ENCODE results near the gene SLC25A21. TPM values are rescaled to one million over a fixed set of nuclear protein-coding genes. Genes with fewer than 3 reads are reported as not detected.

SLC25A21 gene
- total and polyA plus RNA-seq, 10 donors, result 0.06 to 1.1 (median 0.22) TPM; not detected in 2

GRCh38 chr14:37091651-37092050 lies 80.8 kb downstream of the SLC25A21 start:
- DNase-seq, result no peak
- Histone ChIP-seq H3K27me3 (replicated peaks in 1 of 7) (no peaks in the 10 kb centered on the region), H3K4me1 (no peaks in the 10 kb centered on the region), H3K4me3 (no peak overlapping the region), H3K9me3 (peaks cover 0 to 6% (median 0%) of the 10 kb centered on the region in 8 donors), H3K36me3 (no peaks in the 10 kb centered on the region), H3K27ac (no peak overlapping the region)
- intact Hi-C loops (cut with DNase I; ENCODE audit: low total_unique reads), result no loop called here
- WGBS, 5 donors, result 76 to 81% (median 76%) methylated on average over 3 of the region's 3 CpGs
- no peak for TF ChIP-seq POLR2AphosphoS5 (IDR thresholded peaks at IDR 0.05)
- TF ChIP-seq, protein P1, sequence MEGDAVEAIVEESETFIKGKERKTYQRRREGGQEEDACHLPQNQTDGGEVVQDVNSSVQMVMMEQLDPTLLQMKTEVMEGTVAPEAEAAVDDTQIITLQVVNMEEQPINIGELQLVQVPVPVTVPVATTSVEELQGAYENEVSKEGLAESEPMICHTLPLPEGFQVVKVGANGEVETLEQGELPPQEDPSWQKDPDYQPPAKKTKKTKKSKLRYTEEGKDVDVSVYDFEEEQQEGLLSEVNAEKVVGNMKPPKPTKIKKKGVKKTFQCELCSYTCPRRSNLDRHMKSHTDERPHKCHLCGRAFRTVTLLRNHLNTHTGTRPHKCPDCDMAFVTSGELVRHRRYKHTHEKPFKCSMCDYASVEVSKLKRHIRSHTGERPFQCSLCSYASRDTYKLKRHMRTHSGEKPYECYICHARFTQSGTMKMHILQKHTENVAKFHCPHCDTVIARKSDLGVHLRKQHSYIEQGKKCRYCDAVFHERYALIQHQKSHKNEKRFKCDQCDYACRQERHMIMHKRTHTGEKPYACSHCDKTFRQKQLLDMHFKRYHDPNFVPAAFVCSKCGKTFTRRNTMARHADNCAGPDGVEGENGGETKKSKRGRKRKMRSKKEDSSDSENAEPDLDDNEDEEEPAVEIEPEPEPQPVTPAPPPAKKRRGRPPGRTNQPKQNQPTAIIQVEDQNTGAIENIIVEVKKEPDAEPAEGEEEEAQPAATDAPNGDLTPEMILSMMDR (IDR thresholded peaks at IDR 0.05 in 8 of 11, conservative IDR thresholded peaks at IDR 0.05 in 3 of 11), result no peak
- no peak for TF ChIP-seq POLR2A (IDR thresholded peaks at IDR 0.05)

GRCh38 chr14:37090026-37090425 lies 82.4 kb downstream of the SLC25A21 start:
- no peaks in the 10 kb centered on the region for H3K9me3 ChIP-seq
- no peak overlapping the region for H3K4me3 ChIP-seq
- intact Hi-C loops (cut with DNase I; ENCODE audit: low total_unique reads), result no loop called here
- DNase-seq, result no peak
- TF ChIP-seq POLR2A (IDR thresholded peaks at IDR 0.05), result no peak
- TF ChIP-seq, protein P1 (IDR thresholded peaks at IDR 0.05 in 8 of 11, conservative IDR thresholded peaks at IDR 0.05 in 3 of 11), result no peak
- no peak for TF ChIP-seq POLR2AphosphoS5 (IDR thresholded peaks at IDR 0.05)
- no peaks in the 10 kb centered on the region for H3K27me3 ChIP-seq (replicated peaks in 1 of 7)
- H3K36me3 ChIP-seq, result no peaks in the 10 kb centered on the region
- no peak overlapping the region for H3K27ac ChIP-seq
- 68 to 75% (median 74%) methylated on average over 6 of the region's 6 CpGs for WGBS, 5 donors
- H3K4me1 ChIP-seq, result no peaks in the 10 kb centered on the region

DNA sequence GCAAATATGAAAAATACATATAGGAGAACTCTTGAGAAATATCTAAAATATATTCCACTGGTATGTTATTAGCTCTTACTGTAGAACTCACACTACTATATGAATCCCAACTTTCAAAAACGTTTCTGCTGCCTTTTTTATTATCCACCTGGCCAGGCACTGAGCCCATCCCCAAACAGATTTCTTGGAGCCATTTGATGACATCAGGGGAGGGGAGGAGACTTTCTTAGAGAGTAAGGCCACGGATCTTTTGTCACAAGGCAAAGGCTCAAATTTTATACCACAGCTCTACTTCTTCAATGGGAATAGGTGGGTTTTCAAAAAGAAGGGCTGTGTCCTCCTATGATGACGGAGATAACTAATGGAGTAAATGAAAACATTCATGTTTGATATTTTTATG lies 83.0 kb downstream of the SLC25A21 start:
- H3K27ac ChIP-seq, result no peak overlapping the region
- no peaks in the 10 kb centered on the region for H3K27me3 ChIP-seq (replicated peaks in 1 of 7)
- no peak for DNase-seq
- no peak for TF ChIP-seq POLR2AphosphoS5 (IDR thresholded peaks at IDR 0.05)
- no peak for TF ChIP-seq POLR2A (IDR thresholded peaks at IDR 0.05)
- TF ChIP-seq, protein P1 (IDR thresholded peaks at IDR 0.05 in 8 of 11, conservative IDR thresholded peaks at IDR 0.05 in 3 of 11), result no peak
- no peak overlapping the region for H3K4me3 ChIP-seq
- 54 to 68% (median 60%) methylated on average over 3 of the region's 3 CpGs for WGBS, 5 donors
- no peaks in the 10 kb centered on the region for H3K4me1 ChIP-seq
- no peaks in the 10 kb centered on the region for H3K36me3 ChIP-seq
- intact Hi-C loops (cut with DNase I; ENCODE audit: low total_unique reads), result no loop called here
- H3K9me3 ChIP-seq, result no peaks in the 10 kb centered on the region

GRCh38 chr14:37088356-37089215 lies 83.8 kb downstream of the SLC25A21 start:
- Histone ChIP-seq H3K4me1 (no peaks in the 10 kb centered on the region), H3K27ac (no peak overlapping the region), H3K27me3 (replicated peaks in 1 of 7) (no peaks in the 10 kb centered on the region), H3K4me3 (no peak overlapping the region), H3K9me3 (no peaks in the 10 kb centered on the region), H3K36me3 (no peaks in the 10 kb centered on the region)
- intact Hi-C loops (cut with DNase I; ENCODE audit: low total_unique reads), result no loop called here
- no peak for DNase-seq
- WGBS, 5 donors, result 70 to 79% (median 72%) methylated on average over 9 of the region's 9 CpGs
- TF ChIP-seq POLR2A (IDR thresholded peaks at IDR 0.05), result no peak
- TF ChIP-seq, protein P1 (IDR thresholded peaks at IDR 0.05 in 8 of 11, conservative IDR thresholded peaks at IDR 0.05 in 3 of 11), result no peak
- TF ChIP-seq POLR2AphosphoS5 (IDR thresholded peaks at IDR 0.05), result no peak
